NCI-H1694 (cell line): ENCODE data around the gene SPTBN4.
"Not testable (repeated sequence)": the region's sequence is repeated elsewhere in the genome, so short reads cannot be mapped to it uniquely, and the experiment has no call there.

ENCODE experiments used
- DNase-seq: peaks from one replicate; lab custom pipeline; 2025; lab: John Stamatoyannopoulos, UW

SPTBN4 gene

DNA sequence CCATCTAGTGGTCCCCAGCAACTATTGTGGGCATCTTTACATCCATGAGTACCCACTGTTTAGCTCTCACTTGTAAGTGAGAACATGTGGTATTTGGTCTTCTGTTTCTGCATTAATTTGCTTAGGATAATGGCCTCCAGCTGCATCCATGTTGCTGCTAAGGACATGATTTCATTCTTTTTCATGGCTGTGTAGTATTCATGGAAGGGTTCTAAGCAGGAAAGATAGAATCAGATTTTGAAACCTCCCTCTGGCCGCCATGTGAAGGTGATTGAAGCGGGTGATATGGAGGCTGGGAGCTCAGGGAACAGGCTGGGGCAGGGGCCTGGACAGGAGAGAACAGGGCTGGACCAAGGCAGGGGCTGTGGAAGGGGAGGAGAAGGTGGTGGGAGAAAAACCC is 154.5 kb downstream of the SPTBN4 start:
- no peak for DNase-seq

DNA sequence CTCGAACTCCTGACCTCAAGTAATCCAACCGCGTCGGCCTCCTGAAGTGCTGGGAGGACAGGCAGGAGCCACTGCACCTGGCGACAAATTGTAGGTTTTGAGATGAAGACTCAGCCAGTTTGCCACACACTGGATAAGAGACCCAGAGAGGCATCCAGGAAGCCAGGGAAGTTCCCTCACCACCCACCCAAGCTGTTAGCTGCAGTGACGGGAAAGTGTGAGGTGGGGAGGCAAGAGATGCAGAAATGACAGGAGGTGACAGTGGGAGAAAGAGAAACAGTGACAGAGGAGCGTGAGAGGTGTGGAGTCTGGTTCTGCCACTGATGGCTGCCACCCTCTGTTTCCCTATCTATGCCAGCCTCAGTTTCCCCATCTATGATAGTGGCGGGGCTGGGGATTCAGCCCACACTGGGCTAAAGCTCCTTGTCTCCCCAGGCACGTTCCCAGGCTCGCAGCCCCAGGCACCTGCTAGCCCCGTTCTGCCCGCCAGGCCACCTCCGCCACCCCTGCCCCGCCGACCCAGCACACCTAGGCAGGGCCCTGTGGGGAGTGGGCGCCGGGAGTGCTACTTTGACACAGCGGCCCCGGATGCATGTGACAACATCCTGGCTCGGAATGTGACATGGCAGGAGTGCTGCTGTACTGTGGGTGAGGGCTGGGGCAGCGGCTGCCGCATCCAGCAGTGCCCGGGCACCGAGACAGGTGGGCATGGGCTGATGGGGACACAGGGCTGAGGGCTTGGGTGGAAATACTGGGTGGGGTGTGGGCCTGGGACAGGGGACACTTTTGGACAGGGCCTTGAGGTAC is 155.4 kb downstream of the SPTBN4 start:
- DNase-seq, result no peak

DNA sequence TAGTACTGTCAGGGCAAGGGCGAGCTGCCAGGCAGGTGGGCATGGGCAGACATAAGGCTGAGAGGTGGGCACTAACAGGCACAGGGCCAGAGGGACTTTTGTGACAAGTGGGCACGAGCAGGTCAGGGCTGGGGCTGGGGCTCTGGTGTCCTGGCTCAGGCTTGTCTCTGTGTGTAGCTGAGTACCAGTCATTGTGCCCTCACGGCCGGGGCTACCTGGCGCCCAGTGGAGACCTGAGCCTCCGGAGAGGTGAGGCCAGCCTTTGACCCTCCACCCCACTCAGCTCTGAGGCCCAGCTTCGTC is 155.9 kb downstream of the SPTBN4 start:
- DNase-seq, result no peak

DNA sequence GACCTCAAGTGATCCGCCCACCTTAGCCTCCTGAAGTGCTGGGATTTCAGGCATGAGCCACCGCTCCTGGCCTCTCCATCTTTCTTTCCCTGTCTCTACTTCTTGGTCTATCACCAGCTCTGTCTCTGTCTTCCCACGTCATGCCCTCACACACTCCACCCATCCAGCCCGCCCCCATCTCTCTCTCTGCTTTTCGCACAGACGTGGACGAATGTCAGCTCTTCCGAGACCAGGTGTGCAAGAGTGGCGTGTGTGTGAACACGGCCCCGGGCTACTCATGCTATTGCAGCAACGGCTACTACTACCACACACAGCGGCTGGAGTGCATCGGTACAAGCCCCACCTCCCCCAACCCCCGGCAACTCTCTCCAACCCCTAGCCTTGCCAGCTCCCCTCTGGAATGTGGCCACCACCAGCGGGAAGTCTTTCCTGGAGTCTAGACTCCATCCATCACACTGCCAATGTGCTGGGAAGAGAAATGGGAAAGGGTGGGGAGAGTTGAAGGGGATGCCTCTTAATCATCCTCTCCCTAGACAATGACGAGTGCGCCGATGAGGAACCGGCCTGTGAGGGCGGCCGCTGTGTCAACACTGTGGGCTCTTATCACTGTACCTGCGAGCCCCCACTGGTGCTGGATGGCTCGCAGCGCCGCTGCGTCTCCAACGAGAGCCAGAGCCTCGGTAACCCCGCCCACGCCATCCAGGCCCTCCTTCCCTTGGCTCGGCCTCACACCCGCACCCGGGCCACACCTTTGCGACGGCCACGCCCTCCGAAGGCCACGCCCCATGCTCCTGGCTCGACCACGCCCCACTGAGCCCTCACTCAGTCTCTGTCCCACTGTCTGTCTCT is 156.8 kb downstream of the SPTBN4 start:
- DNase-seq, result no peak

DNA sequence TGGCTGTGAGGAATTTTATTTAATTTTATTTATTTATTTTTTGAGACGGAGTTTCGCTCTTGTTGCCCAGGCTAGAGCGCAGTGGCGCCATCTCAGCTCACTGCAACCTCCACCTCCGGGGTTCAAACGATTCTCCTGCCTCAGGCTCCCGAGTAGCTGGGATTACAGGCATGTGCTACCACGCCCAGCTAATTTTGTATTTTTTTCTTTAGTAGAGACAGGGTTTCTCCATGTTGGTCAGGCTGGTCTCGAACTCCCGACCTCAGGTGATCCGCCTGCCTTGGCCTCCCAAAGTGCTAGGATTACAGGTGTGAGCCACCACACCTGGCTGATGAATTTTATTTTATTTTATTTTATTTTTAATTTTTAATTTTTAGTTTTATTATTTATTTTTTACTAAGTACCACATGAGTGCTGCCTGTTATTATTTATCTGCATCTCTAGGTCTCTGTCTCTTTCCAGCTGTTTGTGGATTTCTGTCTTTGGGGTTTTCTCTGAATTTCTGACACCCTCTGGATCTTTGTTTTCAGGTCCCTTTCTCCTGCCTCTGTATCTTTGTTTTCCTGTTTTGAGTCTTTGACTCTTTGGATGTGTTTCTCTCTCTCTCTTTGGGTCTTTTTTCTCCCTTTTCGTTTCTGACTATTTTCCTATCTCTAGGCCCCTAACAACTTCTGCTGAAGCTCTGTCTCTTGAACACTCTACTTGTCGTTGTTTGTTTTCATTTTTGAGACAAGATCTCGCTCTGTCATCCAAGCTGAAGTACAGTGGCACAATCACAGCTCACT is 157.8 kb downstream of the SPTBN4 start:
- DNase-seq, result not testable (repeated sequence)

DNA sequence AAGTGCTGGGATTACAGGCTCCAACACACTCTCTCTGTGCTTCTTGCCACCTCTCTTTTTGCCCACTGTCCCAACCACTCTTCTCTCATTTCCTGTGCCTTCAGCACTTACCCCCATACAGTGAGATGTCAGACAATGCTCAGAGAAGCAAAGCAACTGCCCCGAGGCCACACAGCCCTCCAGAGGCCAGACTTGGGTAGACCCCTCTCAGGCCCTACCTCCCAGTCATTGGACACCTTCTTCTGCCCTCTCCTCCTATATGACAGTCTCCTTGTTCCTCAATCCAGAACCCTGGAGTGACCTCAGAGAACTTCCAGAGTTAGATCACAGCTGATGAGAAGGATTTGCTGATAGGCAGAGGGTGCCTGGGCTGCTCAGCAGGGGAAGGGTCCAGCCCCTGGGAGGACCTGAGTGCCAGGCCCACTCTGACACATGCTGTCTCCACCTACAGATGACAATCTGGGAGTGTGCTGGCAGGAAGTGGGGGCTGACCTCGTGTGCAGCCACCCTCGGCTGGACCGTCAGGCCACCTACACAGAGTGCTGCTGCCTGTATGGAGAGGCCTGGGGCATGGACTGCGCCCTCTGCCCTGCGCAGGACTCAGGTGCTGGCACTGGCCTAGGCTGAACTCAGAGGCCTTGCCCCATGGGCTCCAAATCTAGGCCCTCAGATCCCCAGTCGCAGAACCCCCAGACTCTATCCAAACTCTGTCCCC is 158.8 kb downstream of the SPTBN4 start:
- no peak for DNase-seq
